GM19372 (cell line): ENCODE results near the gene KRTAP10-3.

Source experiments
- ATAC-seq: cut with Tn5 transposase; IDR thresholded peaks from one replicate; pipeline ENCODE4 v1.9.1; 2021; ENCODE audit warnings: mild to moderate bottlenecking, low read depth, moderate library complexity; ENCODE audit not compliant: unreplicated experiment

KRTAP10-3 gene

GRCh38 chr21:44520326-44521300 lies 38.0 kb downstream of the KRTAP10-3 start:
- ATAC-seq = no peak

- no peak for ATAC-seq
These were observed 39.0 kb downstream of the KRTAP10-3 start for GRCh38 chr21:44519346-44520325.

GRCh38 chr21:44518686-44519085 lies 39.9 kb downstream of the KRTAP10-3 start:
- ATAC-seq = no peak

GRCh38 chr21:44517175-44517899 lies 41.3 kb downstream of the KRTAP10-3 start:
- no peak for ATAC-seq

- ATAC-seq = no peak
These were observed 41.8 kb downstream of the KRTAP10-3 start for GRCh38 chr21:44516828-44517174.

- no peak for ATAC-seq
These were observed 42.3 kb downstream of the KRTAP10-3 start for GRCh38 chr21:44516342-44516741.

GRCh38 chr21:44515359-44516165 lies 43.0 kb downstream of the KRTAP10-3 start:
- ATAC-seq = no peak

- no peak for ATAC-seq
These were observed 43.7 kb downstream of the KRTAP10-3 start for GRCh38 chr21:44514746-44515358.

GRCh38 chr21:44514218-44514520 lies 44.4 kb downstream of the KRTAP10-3 start:
- ATAC-seq = no peak

- ATAC-seq = no peak
These were observed 45.0 kb downstream of the KRTAP10-3 start for GRCh38 chr21:44513389-44514217.

GRCh38 chr21:44512496-44513388 lies 45.9 kb downstream of the KRTAP10-3 start:
- no peak for ATAC-seq

GRCh38 chr21:44511938-44512275 lies 46.7 kb downstream of the KRTAP10-3 start:
- no peak for ATAC-seq

GRCh38 chr21:44511219-44511937 lies 47.2 kb downstream of the KRTAP10-3 start:
- no peak for ATAC-seq

GRCh38 chr21:44510508-44511218 lies 47.9 kb downstream of the KRTAP10-3 start:
- no peak for ATAC-seq

GRCh38 chr21:44510109-44510507 lies 48.5 kb downstream of the KRTAP10-3 start:
- ATAC-seq = no peak

- ATAC-seq = no peak
These were observed 49.1 kb downstream of the KRTAP10-3 start for GRCh38 chr21:44509539-44509938.
